Activated CD4-positive, alpha-beta memory T cell treated with anti-CD3 and anti-CD28 coated beads for 36 hours (primary cell): ENCODE data around the gene USP48. TPM values are rescaled to one million over a fixed set of nuclear protein-coding genes. Genes with fewer than 3 reads are reported as not detected.
"Not testable (repeated sequence)": the region's sequence is repeated elsewhere in the genome, so short reads cannot be mapped to it uniquely, and the experiment has no call there.

Source experiments
- CTCF ChIA-PET: fragments of 350-600 bp; sonication (Branson Sonifier 250); formaldehyde crosslinking; loops from one replicate; lab custom pipeline; 2021; ENCODE audit warnings: antibody characterized with exemption, inconsistent platforms; lab: Charles Lee
- POLR2A ChIA-PET: fragments of 350-600 bp; sonication (Branson Sonifier 250); formaldehyde crosslinking; loops from one replicate; lab custom pipeline; 2021; ENCODE audit warnings: antibody characterized with exemption; lab: Charles Lee
- DNase-seq: peaks from one replicate; pipeline ENCODE4 v3.0.0-alpha.2; 2020
- H3K27ac Mint-ChIP-seq: one replicate; pipeline ENCODE4 v1.8.0; 2021; ENCODE audit warnings: mixed read lengths
- H3K27me3 Mint-ChIP-seq: one replicate; pipeline ENCODE4 v1.8.0; 2021; ENCODE audit warnings: mixed read lengths
- H3K36me3 Mint-ChIP-seq: one replicate; pipeline ENCODE4 v1.8.0; 2021; ENCODE audit warnings: mixed read lengths
- H3K4me1 Mint-ChIP-seq: one replicate; pipeline ENCODE4 v1.8.0; 2021; ENCODE audit warnings: low read depth, mixed read lengths
- H3K4me3 Mint-ChIP-seq: one replicate; pipeline ENCODE4 v1.8.0; 2021; ENCODE audit warnings: mild to moderate bottlenecking, mixed read lengths
- H3K9me3 Mint-ChIP-seq: one replicate; pipeline ENCODE4 v1.8.0; 2021; ENCODE audit warnings: mixed read lengths
- intact Hi-C: fragments of 100-400 bp; cut with micrococcal nuclease; formaldehyde crosslinking; loops from one replicate; pipeline ENCODE4 v1.15.1; 2023
- total RNA-seq, 2 experiments: library from RNA; stranded (reverse); gene quantifications; one replicate each; pipeline ENCODE4 v1.2.3, GENCODE V29; 2021

Gene USP48, protein sequence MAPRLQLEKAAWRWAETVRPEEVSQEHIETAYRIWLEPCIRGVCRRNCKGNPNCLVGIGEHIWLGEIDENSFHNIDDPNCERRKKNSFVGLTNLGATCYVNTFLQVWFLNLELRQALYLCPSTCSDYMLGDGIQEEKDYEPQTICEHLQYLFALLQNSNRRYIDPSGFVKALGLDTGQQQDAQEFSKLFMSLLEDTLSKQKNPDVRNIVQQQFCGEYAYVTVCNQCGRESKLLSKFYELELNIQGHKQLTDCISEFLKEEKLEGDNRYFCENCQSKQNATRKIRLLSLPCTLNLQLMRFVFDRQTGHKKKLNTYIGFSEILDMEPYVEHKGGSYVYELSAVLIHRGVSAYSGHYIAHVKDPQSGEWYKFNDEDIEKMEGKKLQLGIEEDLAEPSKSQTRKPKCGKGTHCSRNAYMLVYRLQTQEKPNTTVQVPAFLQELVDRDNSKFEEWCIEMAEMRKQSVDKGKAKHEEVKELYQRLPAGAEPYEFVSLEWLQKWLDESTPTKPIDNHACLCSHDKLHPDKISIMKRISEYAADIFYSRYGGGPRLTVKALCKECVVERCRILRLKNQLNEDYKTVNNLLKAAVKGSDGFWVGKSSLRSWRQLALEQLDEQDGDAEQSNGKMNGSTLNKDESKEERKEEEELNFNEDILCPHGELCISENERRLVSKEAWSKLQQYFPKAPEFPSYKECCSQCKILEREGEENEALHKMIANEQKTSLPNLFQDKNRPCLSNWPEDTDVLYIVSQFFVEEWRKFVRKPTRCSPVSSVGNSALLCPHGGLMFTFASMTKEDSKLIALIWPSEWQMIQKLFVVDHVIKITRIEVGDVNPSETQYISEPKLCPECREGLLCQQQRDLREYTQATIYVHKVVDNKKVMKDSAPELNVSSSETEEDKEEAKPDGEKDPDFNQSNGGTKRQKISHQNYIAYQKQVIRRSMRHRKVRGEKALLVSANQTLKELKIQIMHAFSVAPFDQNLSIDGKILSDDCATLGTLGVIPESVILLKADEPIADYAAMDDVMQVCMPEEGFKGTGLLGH
- total RNA-seq: 10 to 100 TPM; 77.2 to 91.1 TPM

DNA sequence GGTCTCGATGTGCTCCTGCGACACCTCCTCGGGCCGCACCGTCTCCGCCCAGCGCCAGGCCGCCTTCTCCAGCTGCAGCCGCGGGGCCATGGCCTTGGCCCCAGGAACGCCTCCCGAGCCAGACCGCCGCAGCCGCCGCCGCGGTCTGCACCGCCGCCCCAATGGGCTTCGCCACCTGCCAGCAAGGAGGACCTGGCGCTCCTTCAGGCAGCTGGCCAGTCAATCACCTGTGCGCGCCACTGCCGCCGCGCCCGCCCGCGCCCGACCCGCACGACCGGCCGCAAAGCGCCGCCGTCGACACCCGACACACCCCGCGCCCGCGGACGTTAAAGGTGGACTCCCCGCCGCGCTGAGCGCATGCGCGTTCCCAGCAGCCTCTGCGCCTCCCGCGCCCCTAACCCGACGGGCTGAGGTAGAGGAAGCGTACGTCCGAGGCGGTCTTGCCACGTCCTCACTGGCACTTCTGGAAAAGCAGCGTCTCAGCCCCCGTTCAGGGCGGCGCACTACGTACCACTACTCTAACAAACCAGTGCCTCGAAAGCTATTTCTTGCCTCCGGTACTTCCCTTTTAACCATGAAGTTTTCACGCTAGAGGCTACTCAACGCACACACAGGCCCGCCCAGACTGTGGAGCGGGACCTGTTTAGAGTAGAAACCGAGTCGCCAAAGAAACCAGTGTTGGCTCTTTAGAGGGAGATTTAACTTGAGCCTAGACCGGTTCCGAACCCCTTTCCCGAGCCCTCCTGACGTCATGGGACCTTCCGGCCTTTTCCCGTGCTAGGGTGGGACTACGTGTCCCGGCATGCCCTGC is at the start of gene USP48:
USP48 (minus strand) TSS at position 282 of the 811 bp plus-strand sequence; CDS start at position 90, 192 bp downstream.
- peaks cover 21% of the 10 kb centered on the region for H3K4me1 Mint-ChIP-seq
- ChIA-PET POLR2A (interaction anchor here (0.5 to 3.2 kb wide), 11 partner anchors 16 to 270 kb away, joined by 3 to 23 read pairs (median 3); partner anchors contain the start of gene CDC42), CTCF (interaction anchor here (0.7 to 2.1 kb wide), 6 partner anchors 34 to 241 kb away, joined by 3 to 9 read pairs (median 4); no protein-coding TSS in a partner anchor)
- H3K27me3 Mint-ChIP-seq: no peaks in the 10 kb centered on the region
- H3K36me3 Mint-ChIP-seq: peaks cover 10% of the 10 kb centered on the region
- peak within 1 kb of the TSS; percentile 94 for H3K4me3 Mint-ChIP-seq
- intact Hi-C loops: loop anchor here (1.0 to 5.0 kb wide), 4 partner anchors 126 to 606 kb away; partner anchors contain the start of gene EIF4G3
- peaks cover under 1% of the 10 kb centered on the region for H3K9me3 Mint-ChIP-seq
- DNase-seq: peak; percentile 98
- peak within 1 kb of the TSS; percentile 97 for H3K27ac Mint-ChIP-seq

DNA sequence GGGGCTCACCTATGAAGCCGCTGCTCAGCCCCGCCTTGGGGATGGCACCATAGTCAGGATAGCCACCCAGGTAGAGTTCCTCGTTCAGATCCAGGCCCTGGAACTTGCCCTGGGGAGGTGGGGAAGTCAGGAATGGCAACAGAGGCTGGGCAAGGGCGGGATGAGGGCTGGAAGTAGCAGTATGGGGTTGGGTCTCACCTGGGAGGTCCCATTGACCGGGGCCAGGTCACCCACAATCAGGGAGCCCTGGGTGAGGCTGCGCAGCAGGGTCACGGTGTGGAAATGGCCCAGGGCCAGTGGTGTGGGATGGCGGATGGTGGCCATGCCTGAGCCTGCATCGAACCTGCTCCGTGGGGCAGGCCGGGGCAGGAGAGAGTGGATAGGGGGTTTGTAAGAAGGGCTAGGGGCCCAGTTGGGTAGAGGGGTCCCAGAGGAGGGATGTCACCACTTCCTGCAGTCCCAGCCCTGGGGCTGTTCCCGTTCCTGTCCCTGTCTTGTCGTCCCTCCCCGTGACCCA is 48.6 kb upstream of the USP48 start:
- intact Hi-C loops: no loop called here
- Mint-ChIP-seq H3K4me1 (no peaks in the 10 kb centered on the region), H3K4me3 (no peak overlapping the region), H3K36me3 (peaks cover 9% of the 10 kb centered on the region), H3K27ac (no peak overlapping the region), H3K9me3 (peaks cover 18% of the 10 kb centered on the region), H3K27me3 (no peaks in the 10 kb centered on the region)
- no peak for DNase-seq
- ChIA-PET POLR2A (no interaction called here), CTCF (no interaction called here)

DNA sequence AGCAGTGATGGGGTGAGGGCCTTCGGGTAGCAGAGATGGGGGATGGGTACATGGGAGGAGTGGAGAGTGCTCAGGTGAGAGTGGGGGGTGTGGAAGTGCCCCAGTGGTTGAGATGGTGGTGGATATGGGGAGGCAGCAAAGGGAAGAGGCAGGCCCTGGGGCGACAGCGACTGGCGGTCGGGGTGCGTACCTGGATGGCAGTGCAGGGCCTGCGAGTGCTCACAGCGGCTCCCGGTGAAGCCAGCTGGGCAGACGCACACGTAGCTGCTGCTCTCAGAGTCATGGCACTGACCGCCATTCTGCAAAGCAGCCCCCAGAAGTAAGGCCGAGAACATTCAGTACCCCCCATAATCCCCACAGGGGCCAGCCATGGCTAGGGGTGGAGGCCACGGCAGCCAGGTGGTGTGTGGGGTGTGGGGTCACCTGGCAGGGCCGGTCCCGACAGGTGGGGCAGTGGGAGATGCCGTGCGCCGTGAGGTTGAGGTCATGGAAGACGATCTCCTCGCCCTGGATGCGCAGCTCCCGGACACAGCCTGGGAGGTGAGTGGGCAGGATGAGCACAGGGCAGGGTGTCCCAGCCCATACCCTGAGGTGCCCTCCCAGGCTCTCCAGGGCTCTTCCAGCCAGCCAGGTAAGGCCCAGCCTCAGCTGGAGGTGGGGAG is 48.0 kb upstream of the USP48 start:
- ChIA-PET POLR2A (no interaction called here), CTCF (no interaction called here)
- no peak overlapping the region for H3K4me3 Mint-ChIP-seq
- DNase-seq: no peak
- H3K9me3 Mint-ChIP-seq: peaks cover 18% of the 10 kb centered on the region
- peaks cover 9% of the 10 kb centered on the region for H3K36me3 Mint-ChIP-seq
- no peak overlapping the region for H3K27ac Mint-ChIP-seq
- no peaks in the 10 kb centered on the region for H3K27me3 Mint-ChIP-seq
- intact Hi-C loops: no loop called here
- H3K4me1 Mint-ChIP-seq: no peaks in the 10 kb centered on the region

DNA sequence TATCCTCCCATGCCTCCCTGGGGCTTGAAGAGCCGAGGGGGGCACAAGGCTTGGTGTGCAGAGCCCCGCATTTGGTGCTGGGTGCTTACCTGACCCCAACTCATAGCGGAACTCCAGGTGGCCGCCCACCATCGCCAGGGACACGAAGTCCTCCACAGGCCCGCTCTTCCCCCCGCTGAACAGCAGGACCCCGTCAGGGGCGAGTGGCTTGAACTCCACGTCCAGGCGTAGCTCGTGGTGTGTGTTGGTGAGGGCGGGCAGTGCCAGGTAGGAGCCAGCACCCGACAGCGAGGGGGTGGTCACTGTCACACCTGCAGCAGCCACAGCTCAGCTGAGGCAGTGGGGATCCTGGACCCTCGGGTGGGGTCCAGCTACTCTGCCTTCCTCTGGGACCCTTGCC is 46.3 kb upstream of the USP48 start:
- ChIA-PET POLR2A (no interaction called here), CTCF (no interaction called here)
- Mint-ChIP-seq H3K27me3 (no peaks in the 10 kb centered on the region), H3K4me3 (no peak overlapping the region), H3K4me1 (no peaks in the 10 kb centered on the region), H3K36me3 (peaks cover 5% of the 10 kb centered on the region), H3K27ac (no peak overlapping the region), H3K9me3 (peaks cover 8% of the 10 kb centered on the region)
- intact Hi-C loops: no loop called here
- no peak for DNase-seq

DNA sequence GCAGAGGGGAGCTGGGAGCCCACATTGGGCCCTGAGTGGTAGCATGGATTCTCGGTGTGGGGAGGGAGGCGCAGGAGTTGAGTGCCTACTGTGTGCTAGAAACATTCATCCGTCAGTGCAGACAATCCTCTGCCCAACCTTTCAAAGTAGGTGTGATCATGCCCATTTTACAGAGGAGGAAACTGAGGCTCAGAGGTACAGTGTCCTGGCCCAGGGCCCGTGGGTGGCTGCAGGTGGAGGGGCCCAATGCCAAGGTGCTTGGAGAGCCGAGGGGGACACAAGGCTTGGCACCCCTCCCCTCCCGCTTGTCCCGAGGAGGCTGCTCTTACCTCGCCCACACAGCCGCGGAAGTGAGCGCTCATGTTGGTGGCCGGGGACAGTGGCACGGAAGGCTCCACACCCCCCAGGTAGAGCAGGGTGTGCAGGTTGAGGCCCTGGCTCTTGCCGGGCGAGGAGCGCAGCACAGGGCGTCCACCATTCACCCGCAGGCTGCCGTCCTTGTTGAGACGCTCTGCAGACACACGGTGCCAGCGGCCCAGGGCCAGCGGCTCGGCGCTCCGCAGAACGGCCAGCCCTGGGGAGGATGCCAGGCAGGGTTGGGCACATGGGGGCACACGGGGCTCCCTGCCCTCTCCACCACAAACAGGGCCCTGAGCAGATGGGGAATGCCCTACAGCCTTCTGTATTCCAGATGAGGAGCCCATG is 45.7 kb upstream of the USP48 start:
- no peak for DNase-seq
- intact Hi-C loops: no loop called here
- Mint-ChIP-seq H3K9me3 (peaks cover 2% of the 10 kb centered on the region), H3K4me1 (no peaks in the 10 kb centered on the region), H3K4me3 (no peak overlapping the region), H3K27me3 (peaks cover 2% of the 10 kb centered on the region), H3K36me3 (no peaks in the 10 kb centered on the region), H3K27ac (no peak overlapping the region)
- CTCF ChIA-PET: no interaction called here
- POLR2A ChIA-PET: no interaction called here

DNA sequence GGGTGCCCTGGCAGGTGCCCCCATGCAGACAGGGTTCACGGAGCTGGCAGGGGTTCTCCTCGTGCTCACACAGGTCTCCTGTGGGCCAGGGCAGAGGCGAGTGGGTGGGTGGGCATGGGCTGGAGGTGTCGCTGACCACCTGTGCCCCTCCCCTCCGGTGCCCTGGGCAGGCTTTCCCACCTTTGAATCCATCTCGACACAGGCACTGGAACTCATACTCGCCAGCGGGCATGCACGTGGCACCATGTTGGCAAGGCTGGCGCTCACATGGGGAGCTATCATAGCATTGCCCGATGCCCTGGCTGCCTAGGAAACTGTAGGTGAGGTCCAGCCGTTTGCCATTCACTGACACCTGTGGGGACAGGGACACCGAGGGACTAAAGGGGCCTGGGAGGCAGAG is 45.1 kb upstream of the USP48 start:
- Mint-ChIP-seq H3K4me1 (no peaks in the 10 kb centered on the region), H3K4me3 (no peak overlapping the region), H3K27me3 (peaks cover 2% of the 10 kb centered on the region), H3K27ac (no peak overlapping the region), H3K36me3 (no peaks in the 10 kb centered on the region), H3K9me3 (no peaks in the 10 kb centered on the region)
- no peak for DNase-seq
- CTCF ChIA-PET: no interaction called here
- POLR2A ChIA-PET: no interaction called here
- intact Hi-C loops: no loop called here

DNA sequence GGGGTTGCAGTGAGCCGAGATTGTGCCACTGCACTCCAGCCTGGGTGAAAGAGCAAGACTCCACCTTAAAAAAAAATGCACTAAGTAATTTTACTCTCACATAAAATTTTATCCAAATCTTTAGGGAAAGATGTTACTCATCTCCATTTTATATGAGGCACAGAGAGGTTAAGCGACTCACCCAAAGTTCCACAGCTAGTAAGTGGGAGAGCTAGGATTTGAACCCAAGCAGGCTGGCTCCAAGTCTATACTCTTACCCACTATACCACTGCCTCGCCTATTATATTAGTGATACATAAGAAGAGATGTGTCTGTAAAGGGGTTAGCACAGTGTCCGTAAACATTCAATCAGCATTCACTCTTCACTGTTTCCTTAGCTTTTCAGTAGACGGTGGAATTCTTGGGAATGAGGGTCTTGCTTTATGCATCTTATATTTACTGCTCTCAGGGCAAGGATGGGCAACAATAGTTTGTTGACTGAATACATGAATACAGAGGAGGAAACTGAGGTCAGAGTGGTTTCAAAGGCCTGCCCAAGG is 44.3 kb upstream of the USP48 start:
- Mint-ChIP-seq H3K4me3 (no peak overlapping the region), H3K27me3 (peaks cover 2% of the 10 kb centered on the region)

DNA sequence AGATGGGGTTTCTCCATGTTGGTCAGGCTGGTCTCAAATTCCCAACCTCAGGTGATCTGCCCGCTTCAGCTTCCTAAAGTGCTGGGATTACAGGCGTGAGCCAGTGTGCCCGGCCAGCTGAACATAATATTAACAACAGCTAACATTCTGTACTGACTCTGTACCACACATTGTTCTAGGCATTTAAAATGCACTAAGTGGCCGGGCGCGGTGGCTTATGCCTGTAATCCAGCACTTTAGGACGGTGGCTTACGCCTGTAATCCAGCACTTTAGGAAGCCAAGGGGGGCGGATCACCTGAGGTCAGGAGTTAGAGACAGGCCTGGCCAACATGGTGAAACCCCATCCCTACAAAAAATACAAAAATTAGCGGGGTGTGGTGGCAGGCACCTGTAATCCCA is 43.7 kb upstream of the USP48 start:
- H3K4me3 Mint-ChIP-seq, H3K27me3 Mint-ChIP-seq: not testable (repeated sequence)
- CTCF ChIA-PET: interaction anchor here (0.5 kb wide), 1 partner anchor 157 kb away, joined by 3 read pairs; no protein-coding TSS in a partner anchor

More for the DNA sequence above, 44.3 kb upstream of the USP48 start:
- CTCF ChIA-PET: no interaction called here
- intact Hi-C loops: no loop called here
- H3K9me3 Mint-ChIP-seq: no peaks in the 10 kb centered on the region
- H3K36me3 Mint-ChIP-seq: no peaks in the 10 kb centered on the region
- no peak for DNase-seq
- POLR2A ChIA-PET: no interaction called here
- no peaks in the 10 kb centered on the region for H3K4me1 Mint-ChIP-seq
- H3K27ac Mint-ChIP-seq: no peak overlapping the region

DNA sequence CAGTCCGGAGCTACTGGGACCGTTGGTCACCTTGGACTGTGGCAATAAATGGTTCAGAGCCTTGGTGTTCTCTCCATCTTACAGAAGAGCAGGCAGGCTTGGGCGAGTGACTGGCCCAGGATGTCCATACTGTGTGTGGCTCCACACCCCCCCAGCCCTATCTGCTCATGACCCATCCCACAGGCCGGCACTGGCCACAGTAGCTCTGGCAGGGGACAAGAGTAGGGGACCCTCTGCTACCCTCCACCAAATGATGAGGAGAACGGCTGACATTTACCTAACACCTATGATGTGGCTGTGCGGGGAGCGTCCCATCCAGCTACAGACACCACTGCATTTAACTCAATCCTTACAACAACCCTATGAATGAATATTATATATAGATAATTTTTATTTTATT is 42.4 kb upstream of the USP48 start:
- H3K4me3 Mint-ChIP-seq: no peak overlapping the region
- peaks cover 2% of the 10 kb centered on the region for H3K27me3 Mint-ChIP-seq
- no peak for DNase-seq
- H3K27ac Mint-ChIP-seq: no peak overlapping the region
- no peaks in the 10 kb centered on the region for H3K36me3 Mint-ChIP-seq
- no peaks in the 10 kb centered on the region for H3K4me1 Mint-ChIP-seq
- POLR2A ChIA-PET: no interaction called here
- intact Hi-C loops: no loop called here
- H3K9me3 Mint-ChIP-seq: no peaks in the 10 kb centered on the region
- CTCF ChIA-PET: no interaction called here

More for the DNA sequence above, 43.7 kb upstream of the USP48 start:
- POLR2A ChIA-PET, intact Hi-C loops, H3K4me1 Mint-ChIP-seq, H3K36me3 Mint-ChIP-seq, H3K9me3 Mint-ChIP-seq, DNase-seq, H3K27ac Mint-ChIP-seq: not testable (repeated sequence)

DNA sequence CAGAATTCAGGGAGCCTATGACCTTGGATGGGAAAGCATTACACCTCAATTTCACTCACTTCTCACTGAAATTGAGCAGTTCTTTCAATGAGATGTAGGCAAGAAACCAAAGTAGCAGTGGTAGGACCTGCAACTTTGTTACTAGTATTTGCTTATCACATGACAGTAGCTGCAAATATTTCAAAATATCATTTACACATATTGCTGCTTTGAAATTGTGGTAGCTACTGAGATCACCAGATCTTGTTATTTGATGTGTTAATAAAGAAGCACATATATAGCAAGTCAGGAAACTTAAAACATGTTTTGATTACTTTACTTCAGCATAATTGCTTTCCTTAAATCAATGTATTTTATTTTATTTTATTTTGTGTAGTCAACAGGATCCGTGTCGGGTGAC is 42.0 kb upstream of the USP48 start:
- H3K36me3 Mint-ChIP-seq: no peaks in the 10 kb centered on the region
- intact Hi-C loops: no loop called here
- ChIA-PET POLR2A (interaction anchor here (1.0 kb wide), 1 partner anchor 42 kb away, joined by 3 read pairs; the partner anchor contains the start of gene USP48), CTCF (no interaction called here)
- no peak for DNase-seq
- no peaks in the 10 kb centered on the region for H3K4me1 Mint-ChIP-seq
- peaks cover 2% of the 10 kb centered on the region for H3K27me3 Mint-ChIP-seq
- no peak overlapping the region for H3K27ac Mint-ChIP-seq
- no peaks in the 10 kb centered on the region for H3K9me3 Mint-ChIP-seq
- H3K4me3 Mint-ChIP-seq: no peak overlapping the region
